Astrocyte (in vitro differentiated cells and primary cell): ENCODE measurements around the gene NOXO1. TPM values are rescaled to one million over a fixed set of nuclear protein-coding genes. Genes with fewer than 3 reads are reported as not detected.

Experiments
- DNase-seq: peaks from one replicate; pipeline ENCODE4 v3.0.0-alpha.2; 2010; ENCODE audit warnings: low read depth
- FAIRE-seq: peaks from 2 replicates; lab custom pipeline; 2011; peaks lifted over from hg19 to GRCh38; lab: Jason Lieb, UNC
- H2AFZ ChIP-seq: 2 replicates; pipeline ENCODE4 v1.6.0; 2012; ENCODE audit warnings: low read depth, low read length, inconsistent platforms
- H3K27ac ChIP-seq: 2 replicates; pipeline ENCODE4 v1.5.1; 2011; ENCODE audit warnings: low read depth, low read length, inconsistent platforms
- H3K27me3 ChIP-seq: 2 replicates; pipeline ENCODE4 v1.6.0; 2011; ENCODE audit warnings: low read length, inconsistent platforms; ENCODE audit not compliant: insufficient read depth
- H3K36me3 ChIP-seq: 2 replicates; pipeline ENCODE4 v1.5.1; 2011; ENCODE audit warnings: low read length, inconsistent platforms; ENCODE audit not compliant: insufficient read depth
- H3K4me1 ChIP-seq: 2 replicates; pipeline ENCODE4 v1.5.1; 2011; ENCODE audit warnings: low read length, inconsistent platforms; ENCODE audit not compliant: insufficient read depth
- H3K4me2 ChIP-seq: 2 replicates; pipeline ENCODE4 v1.6.0; 2012; ENCODE audit warnings: low read length, inconsistent platforms
- H3K4me3 ChIP-seq: 2 replicates; pipeline ENCODE4 v1.5.1; 2011; ENCODE audit warnings: low read depth, mild to moderate bottlenecking, low read length, inconsistent platforms; ENCODE audit not compliant: insufficient read depth
- H3K79me2 ChIP-seq: 2 replicates; pipeline ENCODE4 v1.6.0; 2012; ENCODE audit warnings: mild to moderate bottlenecking, low read length, inconsistent platforms; ENCODE audit not compliant: insufficient read depth
- H3K9ac ChIP-seq: 2 replicates; pipeline ENCODE4 v1.6.0; 2012; ENCODE audit warnings: mild to moderate bottlenecking, low read length, inconsistent platforms
- H3K9me3 ChIP-seq: 2 replicates; pipeline ENCODE4 v1.5.1; 2012; ENCODE audit warnings: low read depth, mild to moderate bottlenecking, low read length, inconsistent platforms; ENCODE audit not compliant: insufficient read depth
- H4K20me1 ChIP-seq: 2 replicates; pipeline ENCODE4 v1.6.0; 2012; ENCODE audit warnings: low read length, inconsistent platforms; ENCODE audit not compliant: insufficient read depth
- H3K27ac Mint-ChIP-seq: one replicate; pipeline ENCODE4 v1.8.0; 2021; ENCODE audit warnings: mild to moderate bottlenecking, mixed read lengths; ENCODE audit not compliant: unreplicated experiment
- H3K27me3 Mint-ChIP-seq: one replicate; pipeline ENCODE4 v1.8.0; 2021; ENCODE audit warnings: low read depth, mixed read lengths; ENCODE audit not compliant: unreplicated experiment
- H3K36me3 Mint-ChIP-seq: one replicate; pipeline ENCODE4 v1.8.0; 2021; ENCODE audit warnings: low read depth, mixed read lengths; ENCODE audit not compliant: unreplicated experiment
- H3K4me1 Mint-ChIP-seq: one replicate; pipeline ENCODE4 v1.8.0; 2021; ENCODE audit warnings: low read depth, mixed read lengths; ENCODE audit not compliant: unreplicated experiment
- H3K4me3 Mint-ChIP-seq: one replicate; pipeline ENCODE4 v1.8.0; 2021; ENCODE audit warnings: mild to moderate bottlenecking, moderate library complexity, mixed read lengths; ENCODE audit not compliant: unreplicated experiment
- H3K9me3 Mint-ChIP-seq: one replicate; pipeline ENCODE4 v1.8.0; 2021; ENCODE audit warnings: mild to moderate bottlenecking, mixed read lengths; ENCODE audit not compliant: unreplicated experiment
- CTCF ChIP-seq: IDR thresholded peaks from 2 replicates; pipeline ENCODE4 v1.5.1; 2011; ENCODE audit warnings: low read depth, mild to moderate bottlenecking, inconsistent platforms, low read length, moderate library complexity; ENCODE audit not compliant: insufficient read depth
- EZH2 ChIP-seq: IDR thresholded peaks from 2 replicates; pipeline ENCODE4 v1.6.1; 2012; ENCODE audit warnings: mild to moderate bottlenecking, low read length, inconsistent platforms; ENCODE audit not compliant: insufficient read depth
- total RNA-seq: library from RNA; stranded (reverse); gene quantifications from 2 replicates; pipeline ENCODE4 v1.2.1, GENCODE V29; 2021

The NOXO1 gene
- total RNA-seq, 1 donor from 2014 or later, result 0.89 TPM

- DNase-seq (no peak), FAIRE-seq (no peak)
- Histone ChIP-seq H3K4me3 (no peak overlapping the region), H3K9ac (no peak overlapping the region), H3K4me2 (no peak overlapping the region), H4K20me1 (peaks cover 22% of the 10 kb centered on the region), H3K36me3 (peaks cover 7% of the 10 kb centered on the region), H3K27me3 (no peaks in the 10 kb centered on the region), H3K4me1 (peaks cover 11% of the 10 kb centered on the region), H3K79me2 (peaks cover 35% of the 10 kb centered on the region), H3K27ac (no peak overlapping the region), H2AFZ (no peak overlapping the region), H3K9me3 (no peaks in the 10 kb centered on the region)
- Mint-ChIP-seq H3K9me3 (no peaks in the 10 kb centered on the region), H3K4me1 (peaks cover 11% of the 10 kb centered on the region), H3K36me3 (peaks cover 6% of the 10 kb centered on the region), H3K4me3 (peak overlapping the region; percentile 93), H3K27ac (no peak overlapping the region), H3K27me3 (no peaks in the 10 kb centered on the region)
- TF ChIP-seq CTCF (no peak), EZH2 (no peak)
Observed at GRCh38 chr16:1973461-1974156, 7.7 kb downstream of the NOXO1 start.

GRCh38 chr16:1972490-1972877 is 8.8 kb downstream of the NOXO1 start:
- Histone ChIP-seq H3K4me1 (peaks cover 11% of the 10 kb centered on the region), H3K9ac (peak overlapping the region; percentile 91), H3K36me3 (peaks cover 7% of the 10 kb centered on the region), H4K20me1 (peaks cover 22% of the 10 kb centered on the region), H3K27ac (peak overlapping the region; percentile 79), H3K27me3 (no peaks in the 10 kb centered on the region), H3K4me2 (peak overlapping the region; percentile 94), H3K9me3 (no peaks in the 10 kb centered on the region), H3K4me3 (peak overlapping the region; percentile 89), H3K79me2 (peaks cover 35% of the 10 kb centered on the region), H2AFZ (peak overlapping the region; percentile 50)
- H3K27ac Mint-ChIP-seq, result peak overlapping the region; percentile 95
- H3K4me3 Mint-ChIP-seq, result peak overlapping the region; percentile 93
- peaks cover 11% of the 10 kb centered on the region for H3K4me1 Mint-ChIP-seq
- no peaks in the 10 kb centered on the region for H3K9me3 Mint-ChIP-seq
- DNase-seq, result no peak
- FAIRE-seq, result no peak
- H3K36me3 Mint-ChIP-seq, result peaks cover 5% of the 10 kb centered on the region
- TF ChIP-seq EZH2, result no peak
- no peaks in the 10 kb centered on the region for H3K27me3 Mint-ChIP-seq

- Histone ChIP-seq H3K9ac (peak within 1 kb of the TSS; percentile 91), H3K27me3 (no peaks in the 10 kb centered on the region), H4K20me1 (peaks cover 22% of the 10 kb centered on the region), H3K4me1 (peaks cover 11% of the 10 kb centered on the region), H3K36me3 (peaks cover 6% of the 10 kb centered on the region), H3K4me3 (peak within 1 kb of the TSS; percentile 89), H3K27ac (peak within 1 kb of the TSS; percentile 79), H3K79me2 (peaks cover 37% of the 10 kb centered on the region), H3K9me3 (no peaks in the 10 kb centered on the region), H3K4me2 (peak within 1 kb of the TSS; percentile 94), H2AFZ (peak within 1 kb of the TSS; percentile 78)
- TF ChIP-seq EZH2, result no peak
- no peak for TF ChIP-seq CTCF
- peak; percentile 87 for DNase-seq
- Mint-ChIP-seq H3K9me3 (no peaks in the 10 kb centered on the region), H3K4me3 (peak within 1 kb of the TSS; percentile 93), H3K27ac (peak within 1 kb of the TSS; percentile 98), H3K27me3 (no peaks in the 10 kb centered on the region), H3K4me1 (peaks cover 11% of the 10 kb centered on the region), H3K36me3 (peaks cover 4% of the 10 kb centered on the region)
- FAIRE-seq, result peak; percentile 37
Observed at GRCh38 chr16:1971796-1972489, 9.3 kb downstream of the NOXO1 start, which contains the start of gene TBL3. TSS of gene TBL3 (plus strand) at chr16:1972053. CDS start at chr16:1972165, 112 bp downstream.
